ENCODE results near the gene TCEA3.

The TCEA3 gene

GRCh38 chr1:23446661-23447310 is 22.2 kb upstream of the TCEA3 start:
- DNase-seq (ENCODE audit: low read depth), result no peak

DNA sequence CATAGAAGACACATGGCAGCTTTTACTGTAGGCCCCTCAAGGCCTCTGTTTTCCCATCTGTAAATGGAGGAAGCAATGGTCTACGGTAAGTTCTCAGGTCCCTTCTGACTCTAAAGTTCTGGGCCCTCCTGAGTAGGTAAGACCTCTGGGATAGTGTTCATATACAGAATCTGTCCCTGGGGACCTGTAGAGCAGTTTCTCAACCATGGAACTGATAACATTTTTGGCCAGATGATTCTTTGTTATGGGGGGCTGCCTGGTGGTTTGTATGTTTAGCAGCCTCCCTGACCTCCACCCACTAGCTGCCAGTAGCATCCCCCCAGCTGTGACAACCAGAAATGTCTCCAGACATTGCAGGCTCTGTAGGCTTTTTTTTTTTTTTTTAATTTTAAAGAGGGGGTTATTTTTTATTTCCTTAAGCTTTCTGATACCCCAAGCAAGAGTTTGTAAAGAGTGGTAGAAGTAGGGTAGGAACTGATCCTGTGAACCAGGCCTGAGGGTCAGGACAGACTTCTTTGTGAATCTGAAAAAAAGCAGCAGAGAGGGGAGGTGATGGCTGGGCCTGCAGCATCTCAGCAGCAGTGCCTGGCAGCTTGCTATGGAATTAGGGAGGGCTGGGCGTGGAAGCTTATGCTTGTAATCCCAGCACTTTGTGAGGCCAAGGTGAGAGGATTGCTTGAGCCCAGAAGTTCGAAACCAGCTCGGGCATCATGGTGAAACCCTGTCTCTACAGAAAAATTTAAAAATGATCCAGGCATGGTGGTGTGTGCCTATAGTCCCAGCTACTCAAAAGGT is 20.2 kb upstream of the TCEA3 start:
- no peak for DNase-seq (ENCODE audit: low read depth)

DNA sequence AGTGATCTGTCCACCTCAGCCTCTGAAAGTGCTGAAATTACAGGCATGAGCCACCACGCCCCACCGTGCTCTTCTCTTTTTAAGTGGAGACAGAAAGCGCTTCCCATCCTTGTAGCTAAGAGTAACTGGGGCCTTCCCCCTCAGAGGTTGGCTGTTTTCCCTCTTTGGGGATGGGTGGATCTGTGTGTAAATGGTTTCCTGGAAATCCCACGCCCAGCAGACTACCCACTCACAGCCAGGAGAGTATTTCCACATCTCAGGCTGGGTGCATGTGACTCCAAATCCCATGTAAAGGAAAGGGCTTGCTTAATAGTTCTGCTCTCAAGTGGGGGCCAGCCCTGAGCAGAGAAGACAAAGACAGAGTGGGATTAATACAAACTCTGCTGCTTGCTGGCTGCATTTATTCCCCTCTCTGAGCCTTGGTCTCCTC is 19.6 kb upstream of the TCEA3 start:
- peak; percentile 100 for DNase-seq (ENCODE audit: low read depth)

DNA sequence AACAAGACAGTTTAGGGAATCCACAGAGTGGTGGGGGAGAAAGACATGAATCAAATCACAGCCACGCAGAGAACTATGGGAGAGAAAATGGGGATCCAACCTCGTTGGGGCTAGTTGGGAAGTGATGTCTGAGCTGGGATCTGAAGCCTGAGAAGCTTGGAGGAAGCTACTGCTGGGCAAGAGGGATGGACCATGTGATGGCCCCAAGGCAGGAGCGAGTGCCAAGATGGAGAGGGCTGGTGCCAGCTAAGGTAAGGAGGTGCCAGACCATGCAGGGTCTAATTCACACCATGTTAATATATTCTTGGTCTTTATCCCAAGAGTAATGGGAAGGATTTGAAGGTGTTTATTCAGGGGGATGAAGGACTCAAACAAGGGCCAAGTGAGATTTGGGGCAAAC is 18.2 kb upstream of the TCEA3 start:
- DNase-seq (ENCODE audit: low read depth), result no peak

- no peak for DNase-seq (ENCODE audit: low read depth)
These were observed 17.0 kb upstream of the TCEA3 start for GRCh38 chr1:23441446-23442148.

- DNase-seq (ENCODE audit: low read depth), result no peak
These were observed 14.0 kb upstream of the TCEA3 start for GRCh38 chr1:23438545-23438944.

DNA sequence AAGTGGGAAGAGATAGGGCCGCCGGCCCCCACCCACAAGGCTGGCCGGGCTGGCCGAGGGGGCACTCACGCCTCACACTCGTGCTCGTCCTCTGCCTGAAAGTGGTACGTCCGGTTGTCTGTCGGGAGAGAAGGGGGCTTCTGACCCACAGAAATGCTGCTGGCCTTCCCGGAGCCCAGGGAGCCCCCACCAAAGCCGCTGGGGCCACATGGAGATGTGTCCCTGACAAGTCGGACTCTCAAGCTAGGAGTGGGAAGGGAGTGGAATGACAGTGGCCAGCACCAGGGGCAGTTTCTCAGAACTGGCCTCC is 12.8 kb upstream of the TCEA3 start:
- no peak for DNase-seq (ENCODE audit: low read depth)

DNA sequence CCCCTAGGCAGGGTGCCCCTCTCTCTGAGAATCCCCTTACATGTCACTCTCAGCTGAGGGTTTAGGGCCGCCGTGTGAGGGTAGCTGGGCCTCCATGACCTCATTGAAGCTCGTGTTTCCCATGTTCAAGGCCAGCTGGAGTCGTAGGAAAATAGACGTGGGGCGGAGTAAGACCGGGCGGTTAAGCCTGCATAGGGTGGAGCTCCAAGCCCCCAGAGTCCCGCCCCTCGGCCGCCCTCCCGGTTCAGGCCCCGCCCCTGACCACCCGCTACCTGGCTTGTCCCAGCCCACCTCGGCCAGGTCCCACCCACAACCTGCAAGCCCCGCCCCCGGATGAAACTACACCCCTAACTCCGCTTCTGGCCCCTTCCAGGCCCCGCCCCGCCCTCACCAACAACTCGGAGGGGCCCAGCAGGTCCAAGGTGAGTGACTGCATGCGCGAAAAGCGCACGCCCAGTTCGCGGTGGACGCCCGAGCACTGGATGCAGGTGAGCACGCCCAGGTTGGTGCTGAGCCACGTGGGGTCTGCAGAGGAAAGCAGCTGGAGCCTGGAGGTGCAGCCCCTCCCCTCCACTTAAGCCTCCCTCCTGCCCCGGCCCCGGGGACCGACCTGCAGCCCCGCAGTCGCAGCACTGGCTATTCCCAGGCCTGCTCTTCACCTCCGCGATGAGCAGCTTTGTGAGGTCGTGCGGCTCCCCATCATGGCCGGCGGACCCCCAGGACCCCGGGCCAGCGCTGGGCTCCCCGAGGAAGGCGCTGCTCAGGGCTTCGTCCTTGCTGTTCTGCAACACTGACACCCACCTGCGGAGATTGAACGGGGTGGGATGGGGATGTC is 12.2 kb upstream of the TCEA3 start:
- peak; percentile 40 for DNase-seq (ENCODE audit: low read depth)

DNA sequence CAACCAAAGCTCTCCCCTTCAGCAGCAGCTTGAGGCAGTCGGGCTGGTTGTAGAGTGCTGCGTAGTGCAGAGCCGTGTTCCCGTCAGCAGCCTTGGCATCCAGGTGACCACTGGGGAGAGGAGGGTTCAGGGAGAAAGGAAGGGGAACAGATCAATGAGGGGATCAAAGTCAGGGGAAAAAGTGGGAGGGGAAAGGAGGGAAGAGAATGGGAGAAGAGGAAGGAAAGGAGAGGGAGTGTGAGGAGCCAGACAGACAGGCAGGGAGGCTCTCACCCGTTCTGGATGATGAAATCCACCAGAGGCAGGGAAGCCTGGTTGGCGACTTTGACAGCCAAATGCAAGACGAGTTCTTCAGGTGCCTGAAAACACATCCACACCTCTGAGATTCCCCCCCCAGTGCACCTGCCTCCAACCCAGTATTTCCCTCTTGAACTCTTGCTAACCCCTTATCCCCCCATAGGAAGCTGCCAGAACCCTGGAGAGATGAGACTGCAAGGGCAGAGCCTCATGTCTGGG is 9.8 kb upstream of the TCEA3 start:
- DNase-seq (ENCODE audit: low read depth), result no peak

- no peak for DNase-seq (ENCODE audit: low read depth)
These were observed 8.6 kb upstream of the TCEA3 start for GRCh38 chr1:23433122-23433521.

- no peak for DNase-seq (ENCODE audit: low read depth)
These were observed 6.9 kb upstream of the TCEA3 start for GRCh38 chr1:23431431-23431830.

GRCh38 chr1:23430803-23431202 is 6.3 kb upstream of the TCEA3 start:
- no peak for DNase-seq (ENCODE audit: low read depth)

- no peak for DNase-seq (ENCODE audit: low read depth)
These were observed 3.8 kb upstream of the TCEA3 start for GRCh38 chr1:23428136-23428905.

- no peak for DNase-seq (ENCODE audit: low read depth)
These were observed 3.0 kb upstream of the TCEA3 start for GRCh38 chr1:23427550-23427949.

GRCh38 chr1:23426828-23427227 is 2.3 kb upstream of the TCEA3 start:
- DNase-seq (ENCODE audit: low read depth), result no peak

- no peak for DNase-seq (ENCODE audit: low read depth)
These were observed 596 bp upstream of the TCEA3 start for GRCh38 chr1:23425193-23425494.

DNA sequence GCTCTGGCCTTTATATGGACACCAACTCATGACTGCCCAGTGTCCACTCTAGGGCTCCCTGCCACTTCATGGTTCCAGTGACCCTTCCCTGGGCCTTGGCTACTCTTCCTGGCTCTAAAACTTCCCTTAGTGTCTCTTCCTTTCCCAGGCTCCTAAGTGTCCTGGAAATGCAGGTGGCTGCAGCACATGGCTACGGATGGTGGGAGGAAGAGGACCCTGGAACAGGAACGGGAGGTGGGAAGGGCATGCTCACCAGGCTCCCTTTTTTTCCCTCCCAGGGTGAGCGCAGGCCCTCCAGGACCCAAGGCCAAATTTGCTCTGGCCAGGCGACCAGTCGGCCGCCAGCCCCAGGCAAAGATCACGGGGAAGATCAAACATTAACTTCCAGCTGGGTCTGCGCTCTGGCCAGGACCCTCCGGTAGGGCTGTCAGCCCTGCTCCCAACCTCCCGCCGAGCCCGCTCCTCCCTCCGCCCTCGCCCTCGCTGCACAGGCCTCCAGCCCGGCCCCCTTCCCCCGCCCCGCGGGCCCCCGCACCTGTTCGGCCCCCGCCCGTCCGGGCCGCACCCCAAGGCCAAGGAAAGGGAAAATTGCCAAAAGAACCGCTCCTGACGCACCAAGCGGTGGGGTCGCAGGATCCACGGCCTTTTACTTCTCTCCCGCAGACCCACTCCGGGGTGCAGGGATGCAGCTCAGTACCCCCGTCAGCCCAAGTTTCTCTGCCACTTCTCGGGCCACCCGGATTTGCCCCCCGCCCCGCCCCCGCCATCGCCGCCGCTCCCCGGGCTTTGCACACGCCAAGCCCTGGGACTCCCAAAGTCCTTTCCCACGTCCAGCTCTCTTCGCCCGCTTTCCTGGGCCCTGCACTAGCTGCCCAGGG is 894 bp downstream of the TCEA3 start:
- no peak for DNase-seq (ENCODE audit: low read depth)

- DNase-seq (ENCODE audit: low read depth), result peak; percentile 39
These were observed 1.6 kb downstream of the TCEA3 start for GRCh38 chr1:23422941-23423340.

- peak; percentile 84 for DNase-seq (ENCODE audit: low read depth)
These were observed 2.2 kb downstream of the TCEA3 start for GRCh38 chr1:23422241-23422877.

- peak; percentile 81 for DNase-seq (ENCODE audit: low read depth)
These were observed 2.8 kb downstream of the TCEA3 start for GRCh38 chr1:23421753-23422240.
